Muscle layer of colon (tissue), 2 donors: Measurements from ENCODE around the gene SPDYE16.
"Not testable (repeated sequence)": the region's sequence is repeated elsewhere in the genome, so short reads cannot be mapped to it uniquely, and the experiment has no call there.

Experiments used
- H3K27ac ChIP-seq: one replicate; pipeline ENCODE4 v1.7.0; 2013; ENCODE audit warnings: low read depth, mild to moderate bottlenecking, low read length, moderate library complexity
- H3K27me3 ChIP-seq, 2 donors: one replicate each; pipeline ENCODE4 v1.7.0; 2013; ENCODE audit warnings: low read length in 2 of 2, mild to moderate bottlenecking in 2 of 2; ENCODE audit not compliant: insufficient read depth in 2 of 2, control insufficient read depth in 1 of 2
- H3K36me3 ChIP-seq: one replicate; pipeline ENCODE4 v1.7.0; 2013; ENCODE audit warnings: mild to moderate bottlenecking, low read length; ENCODE audit not compliant: insufficient read depth
- H3K4me1 ChIP-seq: one replicate; pipeline ENCODE4 v1.7.0; 2013; ENCODE audit warnings: mild to moderate bottlenecking, low read length; ENCODE audit not compliant: insufficient read depth
- H3K4me3 ChIP-seq, 2 donors: one replicate each; pipeline ENCODE4 v1.7.0; 2013; ENCODE audit warnings: low read length in 2 of 2, low read depth in 1 of 2, mild to moderate bottlenecking in 1 of 2, moderate library complexity in 1 of 2
- H3K9ac ChIP-seq: one replicate; pipeline ENCODE4 v1.7.0; 2013; ENCODE audit warnings: low read length
- H3K9me3 ChIP-seq: one replicate; pipeline ENCODE4 v1.7.0; 2013; ENCODE audit warnings: mild to moderate bottlenecking, low read length
- donor health status: abdominal sarcoma.
- donor health status: Adenocarcinoma of cecum.

SPDYE16 gene

DNA sequence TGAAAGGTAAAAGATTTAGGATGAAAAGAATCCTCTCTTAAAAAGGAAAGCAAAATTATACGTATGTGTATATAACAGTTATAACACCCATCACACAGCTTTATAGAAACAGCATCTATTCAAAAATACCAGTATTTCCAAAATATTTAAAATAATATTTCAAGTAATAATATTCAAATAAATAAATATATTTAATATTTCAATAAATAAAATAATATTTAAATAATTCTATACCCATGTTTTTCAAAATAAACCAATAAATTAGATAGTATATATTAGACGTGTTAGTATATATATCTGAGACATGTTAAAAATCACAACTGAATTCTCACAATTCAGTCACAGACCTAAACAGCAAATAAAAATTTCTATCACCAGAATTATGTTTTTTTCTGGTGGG is 11.5 kb downstream of the SPDYE16 start:
- not testable (repeated sequence) for H3K4me3 ChIP-seq, H3K9ac ChIP-seq, H3K4me1 ChIP-seq, H3K27me3 ChIP-seq, H3K27ac ChIP-seq, H3K36me3 ChIP-seq, H3K9me3 ChIP-seq

DNA sequence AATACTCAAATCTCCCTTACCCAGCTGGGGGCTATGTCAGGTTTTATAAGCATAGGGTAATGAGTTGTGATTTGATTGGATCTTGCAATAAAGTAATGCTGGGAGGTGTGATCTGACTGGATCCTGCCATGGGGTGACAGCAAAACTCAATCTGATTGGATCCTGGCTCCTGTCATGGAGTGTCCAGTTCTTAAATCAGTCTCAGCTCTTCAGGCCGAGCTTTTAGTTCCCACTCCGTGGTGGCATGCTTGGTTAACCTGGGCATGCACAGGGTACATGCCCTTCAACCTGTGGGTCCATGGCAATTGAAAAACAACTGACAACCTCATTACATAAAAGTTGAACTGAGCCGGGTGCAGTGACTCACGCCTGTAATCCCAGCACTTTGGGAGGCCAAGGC is 16.9 kb downstream of the SPDYE16 start:
- H3K36me3 ChIP-seq, H3K27me3 ChIP-seq, H3K27ac ChIP-seq, H3K9ac ChIP-seq, H3K4me3 ChIP-seq, H3K9me3 ChIP-seq, H3K4me1 ChIP-seq: not testable (repeated sequence)

DNA sequence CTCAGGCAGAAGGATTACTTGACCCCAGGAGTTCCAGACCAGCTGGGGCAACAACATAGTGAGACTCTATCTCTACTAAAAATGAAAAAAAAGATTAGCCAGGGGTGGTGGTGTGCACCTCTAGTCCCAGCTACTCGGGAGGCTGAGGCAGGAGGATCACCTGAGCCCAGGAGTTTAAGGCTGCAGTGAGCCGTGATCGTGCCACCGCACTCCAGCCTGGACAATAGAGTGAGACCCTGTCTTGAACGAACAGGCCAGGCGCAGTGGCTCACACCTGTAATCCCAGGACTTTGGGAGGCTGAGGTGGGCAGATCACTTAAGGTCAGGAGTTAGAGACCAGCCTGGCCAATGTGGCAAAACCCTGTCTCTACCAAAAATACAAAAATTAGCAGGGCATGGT is 26.2 kb downstream of the SPDYE16 start:
- not testable (repeated sequence) for H3K27ac ChIP-seq, H3K36me3 ChIP-seq, H3K4me3 ChIP-seq, H3K4me1 ChIP-seq, H3K9me3 ChIP-seq, H3K27me3 ChIP-seq, H3K9ac ChIP-seq

DNA sequence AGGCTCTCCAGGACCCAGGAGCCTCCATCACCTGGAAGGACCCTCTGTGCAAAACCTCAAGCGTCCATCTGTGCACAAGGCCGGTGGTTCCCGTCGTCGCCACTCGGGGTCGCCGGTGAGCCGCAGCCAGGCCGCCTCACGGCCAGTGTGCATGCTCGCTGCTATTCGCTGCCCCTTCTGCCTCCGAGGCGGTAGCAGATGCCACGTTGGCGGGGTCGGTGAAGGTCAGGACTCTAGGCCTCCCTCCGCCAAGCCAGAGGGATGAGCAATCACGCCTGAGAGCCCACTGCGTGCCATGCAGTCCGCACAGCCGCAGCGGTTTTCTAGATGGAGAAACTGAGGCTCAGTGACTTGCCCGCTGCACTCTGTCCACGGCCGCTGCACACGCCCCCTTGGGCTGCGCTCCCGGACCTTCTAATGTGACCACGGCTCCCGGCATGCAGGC is 27.1 kb downstream of the SPDYE16 start:
- Histone ChIP-seq H3K4me1 (no peaks in the 10 kb centered on the region), H3K4me3 (no peak overlapping the region), H3K27ac (no peak overlapping the region), H3K27me3 (no peaks in the 10 kb centered on the region), H3K9me3 (no peaks in the 10 kb centered on the region), H3K9ac (no peak overlapping the region), H3K36me3 (no peaks in the 10 kb centered on the region)

DNA sequence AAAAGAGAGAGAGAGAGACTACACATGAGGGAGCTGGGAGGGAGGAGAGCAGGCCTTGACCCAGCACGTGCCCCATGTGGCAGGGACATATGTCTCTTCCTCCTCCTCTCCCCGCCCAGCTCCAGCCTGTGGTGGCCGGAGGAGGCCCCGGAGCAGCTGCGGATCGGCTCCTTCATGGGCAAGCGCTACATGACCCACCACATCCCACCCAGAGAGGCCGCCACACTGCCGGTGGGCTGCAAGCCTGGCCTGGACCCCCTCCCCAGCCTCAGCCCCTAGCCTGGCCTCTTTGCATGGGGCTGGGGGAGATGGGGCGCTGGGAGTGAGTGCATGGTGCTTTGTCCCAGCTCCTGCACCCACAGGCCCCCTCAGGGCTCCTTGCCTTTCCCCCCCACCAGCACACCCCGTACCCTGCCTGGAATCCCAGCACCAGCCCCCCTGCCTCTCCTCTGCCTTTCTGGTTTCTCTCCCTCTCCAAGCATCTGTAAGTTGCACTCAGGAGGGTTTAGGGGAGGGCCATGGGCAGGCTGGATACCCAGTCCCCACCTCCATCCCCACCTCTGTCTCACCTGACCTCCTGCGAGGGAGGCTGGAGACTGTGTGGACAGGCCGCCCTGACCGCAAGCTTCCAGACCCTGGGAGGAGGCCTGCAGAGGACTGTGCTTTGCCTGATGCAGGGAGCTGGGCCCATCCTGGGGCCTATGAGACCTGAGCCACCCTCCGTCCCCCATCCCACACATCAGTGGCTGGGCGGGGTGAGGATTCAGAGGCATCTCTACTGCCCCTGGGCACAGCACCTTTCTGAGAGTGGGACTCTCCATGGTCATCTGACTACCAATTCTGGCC is 27.9 kb downstream of the SPDYE16 start:
- no peak overlapping the region for H3K27ac ChIP-seq
- H3K9me3 ChIP-seq, result no peaks in the 10 kb centered on the region
- H3K4me3 ChIP-seq, result no peak overlapping the region
- no peaks in the 10 kb centered on the region for H3K4me1 ChIP-seq
- H3K9ac ChIP-seq, result no peak overlapping the region
- H3K36me3 ChIP-seq, result no peaks in the 10 kb centered on the region
- no peaks in the 10 kb centered on the region for H3K27me3 ChIP-seq

DNA sequence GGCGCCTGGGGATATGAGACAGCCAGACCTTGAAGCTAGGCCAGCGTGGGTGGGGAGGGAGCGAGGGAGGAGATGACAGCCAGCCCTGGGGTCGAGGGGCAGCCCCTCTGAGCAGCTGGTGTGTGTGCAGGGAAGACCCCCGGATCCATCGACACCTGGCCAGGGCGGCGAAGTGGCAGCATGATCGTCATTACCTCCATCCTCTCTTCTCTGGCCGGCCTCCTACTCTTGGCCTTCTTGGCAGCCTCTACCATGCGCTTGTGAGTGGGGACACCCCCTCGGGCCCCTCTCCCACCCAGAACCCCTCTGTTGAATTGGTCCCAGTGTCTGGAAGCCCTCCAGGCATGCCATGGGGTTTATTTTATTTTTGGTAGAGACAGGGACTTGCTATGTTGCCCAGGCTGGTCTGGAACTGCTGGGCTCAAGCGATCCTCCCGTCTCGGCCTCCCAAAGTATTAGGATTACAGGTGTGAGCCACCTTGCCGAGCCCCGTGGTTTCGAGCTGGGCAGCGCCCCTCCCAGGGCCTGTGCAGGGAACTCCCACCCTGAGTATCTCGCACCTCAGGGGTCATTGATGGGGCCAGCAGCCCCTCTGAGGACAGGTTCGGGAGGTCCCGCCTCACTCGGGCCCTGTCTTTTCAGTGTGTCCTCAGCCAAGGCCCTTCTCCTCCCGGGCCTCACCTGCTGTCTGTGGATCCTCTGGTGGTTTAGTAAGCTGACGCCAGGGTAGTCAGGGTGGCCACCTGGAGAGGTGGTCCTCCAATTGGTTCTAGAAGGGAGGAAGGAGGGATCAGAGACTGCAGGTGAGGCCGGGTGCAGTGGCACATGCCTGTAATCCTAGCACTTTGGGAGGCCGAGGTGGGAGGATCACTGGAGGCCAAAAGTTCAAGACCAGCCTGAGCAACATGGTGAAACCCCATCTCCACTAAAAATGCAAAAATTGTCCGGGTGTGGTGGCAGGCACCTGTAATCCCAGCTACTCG is 29.0 kb downstream of the SPDYE16 start:
- Histone ChIP-seq H3K4me3 (no peak overlapping the region), H3K9ac (no peak overlapping the region), H3K27me3 (no peaks in the 10 kb centered on the region), H3K36me3 (no peaks in the 10 kb centered on the region), H3K9me3 (no peaks in the 10 kb centered on the region), H3K27ac (no peak overlapping the region), H3K4me1 (no peaks in the 10 kb centered on the region)

DNA sequence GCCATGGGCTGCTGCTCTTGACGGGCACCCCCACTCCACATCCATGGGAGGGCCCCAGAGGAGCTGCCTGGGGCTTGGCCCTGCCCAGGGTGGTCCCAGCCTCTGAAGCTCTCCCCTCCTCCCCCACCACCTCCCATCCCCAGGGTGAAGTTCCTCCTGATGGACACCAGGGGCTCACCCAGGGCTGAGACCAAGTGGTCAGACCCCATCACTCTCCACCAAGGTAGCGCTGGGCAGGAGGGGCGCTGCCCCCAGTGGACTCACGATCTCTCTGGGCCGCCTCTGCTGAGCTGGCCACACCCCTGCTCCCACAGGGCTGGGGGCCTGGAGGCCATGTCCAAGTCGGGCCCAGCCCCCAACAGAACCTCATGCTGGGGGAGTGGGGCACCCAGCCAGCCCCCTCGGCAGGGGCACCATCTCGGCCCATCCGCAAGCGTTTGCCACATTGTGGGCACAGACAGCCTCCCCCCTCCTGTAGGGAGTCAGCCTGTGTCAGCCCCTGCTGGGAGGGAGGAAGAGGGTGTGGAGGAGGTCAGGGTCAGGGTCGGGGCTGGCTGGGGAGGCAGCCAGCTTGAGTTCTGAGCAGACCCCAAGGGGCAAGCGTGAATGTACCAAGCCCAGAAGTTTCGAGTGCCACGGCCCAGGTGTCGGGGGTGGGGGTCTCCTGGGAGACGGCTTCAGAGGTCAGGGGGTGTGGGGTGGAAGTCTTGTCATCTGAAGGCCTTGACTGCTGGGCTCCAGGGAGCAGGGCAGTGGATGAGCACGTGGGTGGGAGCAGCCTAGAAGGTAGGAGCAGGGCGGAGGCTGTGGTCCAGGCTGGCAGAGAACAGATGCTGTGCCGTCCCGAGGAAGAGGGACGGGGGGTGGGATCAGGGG is 29.9 kb downstream of the SPDYE16 start:
- Histone ChIP-seq H3K9me3 (no peaks in the 10 kb centered on the region), H3K4me1 (no peaks in the 10 kb centered on the region), H3K9ac (no peak overlapping the region), H3K4me3 (no peak overlapping the region), H3K27me3 (no peaks in the 10 kb centered on the region), H3K36me3 (no peaks in the 10 kb centered on the region), H3K27ac (no peak overlapping the region)

DNA sequence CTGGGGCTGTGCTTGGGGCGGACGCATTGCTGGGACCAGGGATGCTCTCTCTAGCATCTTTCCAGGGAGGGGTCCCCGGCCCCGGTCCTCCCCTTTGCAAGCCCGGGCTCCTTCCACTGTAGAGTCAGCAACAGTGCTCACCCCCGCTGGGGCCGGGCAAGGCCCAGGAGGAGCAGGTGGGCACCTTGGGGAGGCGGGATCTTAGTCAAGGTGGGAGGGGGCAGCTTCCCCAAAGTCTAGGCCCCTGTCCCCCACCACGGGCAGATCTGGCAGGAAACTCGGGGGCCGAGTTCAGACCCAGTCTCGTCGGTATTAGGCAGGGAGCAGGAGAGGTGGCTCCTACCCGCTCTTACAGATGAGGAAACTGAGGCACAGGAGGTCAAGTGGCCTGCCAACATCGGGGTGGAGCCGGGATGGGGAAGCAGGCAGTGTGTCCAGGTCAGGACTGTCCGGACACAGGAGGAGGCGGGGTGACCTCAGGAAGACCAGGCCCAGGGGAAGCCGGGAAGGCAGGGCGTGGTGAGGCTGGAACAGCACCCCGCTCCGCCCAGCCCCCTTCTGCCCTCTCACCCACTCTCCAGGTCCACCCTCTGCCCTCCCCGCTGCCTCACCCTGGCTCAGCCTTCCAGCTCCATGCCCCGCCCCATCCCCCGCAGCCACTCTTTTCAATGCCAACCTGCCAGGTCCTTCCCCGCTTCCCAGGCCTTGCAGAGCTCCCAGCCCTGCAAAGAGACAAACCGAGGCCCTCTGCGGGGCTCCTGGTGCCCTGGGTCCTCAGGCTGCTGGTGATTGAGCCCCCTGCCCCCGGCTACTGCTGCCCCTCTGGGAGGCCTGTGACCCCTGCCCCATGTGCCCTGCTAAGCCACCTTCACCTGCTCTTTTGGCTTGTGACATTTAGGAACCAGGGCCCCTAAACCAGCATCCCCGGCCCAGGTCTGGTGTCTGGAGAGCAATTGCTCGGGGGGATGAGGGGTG is 30.9 kb downstream of the SPDYE16 start:
- H3K4me1 ChIP-seq, H3K27me3 ChIP-seq, H3K36me3 ChIP-seq, H3K4me3 ChIP-seq, H3K27ac ChIP-seq, H3K9ac ChIP-seq, H3K9me3 ChIP-seq: not testable (repeated sequence)

DNA sequence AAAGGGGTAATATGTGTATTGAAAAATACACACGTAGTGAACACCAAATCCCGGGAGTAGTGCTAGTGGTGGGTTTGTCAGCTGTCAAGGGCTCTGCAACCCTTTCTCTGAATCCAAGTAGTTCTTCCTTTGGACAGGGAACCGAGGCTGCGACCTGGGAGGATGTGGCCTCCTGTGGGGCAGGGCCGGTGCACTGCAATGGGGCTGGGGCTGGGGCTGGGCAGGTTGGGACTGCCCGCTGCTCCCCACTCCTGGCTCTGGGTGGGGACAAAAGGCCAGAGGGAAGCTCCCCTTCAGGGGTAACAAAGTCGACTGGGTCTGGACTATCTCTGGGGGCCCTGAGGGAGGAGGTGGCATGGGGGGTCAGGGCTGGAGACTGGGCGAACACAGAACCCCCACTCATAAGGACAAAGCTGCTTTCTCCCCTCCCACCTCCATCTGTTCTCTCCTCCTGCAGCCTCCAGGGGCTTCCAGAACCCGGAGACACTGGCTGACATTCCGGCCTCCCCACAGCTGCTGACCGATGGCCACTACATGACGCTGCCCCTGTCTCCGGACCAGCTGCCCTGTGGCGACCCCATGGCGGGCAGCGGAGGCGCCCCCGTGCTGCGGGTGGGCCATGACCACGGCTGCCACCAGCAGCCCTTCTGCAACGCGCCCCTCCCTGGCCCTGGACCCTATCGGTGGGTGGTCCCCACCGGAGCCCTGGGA is 31.7 kb downstream of the SPDYE16 start:
- not testable (repeated sequence) for H3K27me3 ChIP-seq, H3K4me3 ChIP-seq, H3K36me3 ChIP-seq, H3K9ac ChIP-seq, H3K9me3 ChIP-seq, H3K27ac ChIP-seq, H3K4me1 ChIP-seq
